T47D (cell line): ENCODE measurements around the gene MBD1.
"Not testable (repeated sequence)": the region's sequence is repeated elsewhere in the genome, so short reads cannot be mapped to it uniquely, and the experiment has no call there.

ENCODE experiments used
- DNase-seq, 2 experiments: peaks; one replicate each; pipeline versions ENCODE4 v3.0.0 to v3.0.0-alpha.2; 2011 to 2012; ENCODE audit warnings: low read depth in 1 of 2, low spot score in 1 of 2
- JUND ChIP-seq: IDR thresholded peaks from 2 replicates; pipeline ENCODE4 v1.6.1; 2012; ENCODE audit warnings: low read depth
- in situ Hi-C: cut with HindIII; loops from 2 replicates; pipeline ENCODE4 v1.10.0; 2016; ENCODE audit warnings: low sequenced_read_pairs, low pct_unique_long_range_greater_than_20kb

MBD1 gene

GRCh38 chr18:50276452-50276851 is 4.9 kb downstream of the MBD1 start:
- DNase-seq, result no peak
- in situ Hi-C loops, result no loop called here
- no peak for TF ChIP-seq JUND

DNA sequence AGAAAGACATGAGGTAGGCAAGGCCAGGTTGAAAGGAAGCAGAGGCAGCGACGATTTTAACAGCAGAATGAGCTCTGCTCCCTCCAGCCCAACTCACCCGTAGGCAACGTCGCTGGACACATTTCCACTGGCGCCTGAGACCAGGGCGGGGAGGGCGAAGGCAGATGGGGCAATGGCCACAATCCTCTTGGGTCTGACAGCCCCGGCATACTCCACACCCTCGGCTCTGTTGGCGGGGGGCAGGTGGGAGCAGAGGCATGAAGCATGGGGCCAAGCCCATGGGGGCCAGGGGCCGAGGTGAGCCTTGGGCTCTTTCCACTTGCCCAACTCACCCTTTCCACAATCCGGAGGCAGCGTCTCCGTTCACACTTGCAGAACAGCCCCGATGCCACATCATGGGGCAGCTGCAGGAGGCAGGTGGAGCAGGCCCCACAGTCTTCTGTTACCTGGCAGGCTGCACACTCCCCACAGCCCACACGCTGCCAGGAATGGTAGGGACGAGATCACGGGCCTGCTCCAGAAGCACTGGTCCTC is 5.8 kb downstream of the MBD1 start:
- no peak for TF ChIP-seq JUND
- in situ Hi-C loops, result no loop called here
- DNase-seq, result no peak

DNA sequence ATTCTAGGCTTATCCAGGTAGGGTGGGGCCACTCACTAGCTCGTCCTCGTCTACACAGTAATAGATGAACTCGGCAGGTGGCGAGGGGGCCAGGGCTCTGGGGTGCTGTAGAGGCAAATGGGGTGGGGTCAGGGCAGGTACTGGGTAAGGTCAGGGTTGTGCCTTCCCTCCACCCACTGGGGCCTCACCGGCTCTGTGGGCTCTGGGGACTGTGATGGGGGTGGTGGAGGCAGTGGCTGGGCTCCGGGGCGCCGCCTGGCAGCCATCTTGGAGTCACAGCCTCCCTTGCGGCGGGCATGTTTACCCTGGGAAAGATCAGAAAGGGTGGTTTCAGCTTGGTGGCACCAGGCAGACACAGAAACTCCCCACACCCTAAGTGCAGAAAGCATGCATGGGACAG is 6.4 kb downstream of the MBD1 start:
- no peak for DNase-seq
- no peak for TF ChIP-seq JUND
- in situ Hi-C loops, result no loop called here

- in situ Hi-C loops, result no loop called here
- DNase-seq, result no peak
- no peak for TF ChIP-seq JUND
These were observed 7.3 kb downstream of the MBD1 start for GRCh38 chr18:50274044-50274442.

DNA sequence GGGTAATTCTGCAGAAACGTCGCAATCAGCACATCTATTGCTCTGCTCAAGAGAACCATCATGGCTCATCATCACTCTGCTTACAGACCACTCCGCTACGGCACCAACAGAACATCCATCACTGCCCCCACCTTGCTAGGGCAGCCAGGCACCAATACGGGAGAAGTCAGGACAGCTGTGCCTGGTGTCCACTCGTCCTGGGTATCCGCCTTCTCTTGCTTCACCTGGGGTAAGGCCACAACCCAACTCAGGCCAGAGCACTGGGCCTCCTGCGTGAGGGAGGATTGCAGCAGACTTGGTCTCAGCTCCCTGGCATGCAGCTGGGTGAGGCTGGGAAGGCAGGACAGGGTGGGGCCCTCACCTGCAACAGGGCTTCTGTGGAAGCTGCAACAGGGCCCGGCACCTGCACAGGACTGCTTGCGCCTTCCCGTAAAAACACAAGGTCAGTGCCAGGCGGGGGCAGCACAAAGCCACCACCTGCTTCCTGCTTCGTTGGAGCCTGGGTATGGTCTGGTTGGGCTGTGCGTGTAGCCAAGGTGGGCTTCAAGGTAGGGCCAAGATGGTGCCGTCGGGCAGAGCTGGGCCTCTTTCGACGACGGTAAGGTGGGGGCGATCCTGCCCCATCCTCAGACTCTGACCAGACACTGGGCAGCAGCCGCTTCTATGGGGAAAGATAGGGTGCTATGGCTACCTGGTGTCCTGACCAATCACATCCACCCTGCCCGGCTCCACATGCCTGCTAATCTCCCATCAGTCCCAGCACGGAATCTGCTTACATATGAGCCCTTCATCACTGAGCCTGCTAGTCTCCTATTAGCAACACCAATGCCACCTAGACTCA is 7.9 kb downstream of the MBD1 start:
- no peak for TF ChIP-seq JUND
- no peak for DNase-seq
- in situ Hi-C loops, result no loop called here

DNA sequence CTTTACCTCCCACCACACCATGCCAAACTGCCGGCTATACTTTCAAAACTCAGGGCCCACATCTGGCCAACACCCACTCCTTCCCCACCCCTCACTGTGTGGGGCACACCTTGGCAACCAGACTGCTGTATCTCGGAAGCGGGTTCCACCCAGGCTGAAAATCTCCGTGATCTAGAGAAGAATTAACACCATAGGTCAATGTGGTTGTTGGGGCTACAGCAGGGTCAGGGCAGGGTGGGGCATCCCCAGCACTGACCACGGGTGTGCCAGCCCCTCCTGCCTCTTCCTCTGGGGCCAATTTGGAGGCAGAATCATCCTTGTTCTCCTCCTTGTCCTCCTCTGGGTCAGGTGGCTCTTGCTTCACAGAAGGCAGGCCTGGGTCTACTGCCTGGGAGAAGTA is 8.8 kb downstream of the MBD1 start:
- TF ChIP-seq JUND, result no peak
- DNase-seq, result no peak
- in situ Hi-C loops, result no loop called here

GRCh38 chr18:50268022-50268747 is 13.1 kb downstream of the MBD1 start:
- TF ChIP-seq JUND, result no peak
- in situ Hi-C loops, result no loop called here
- DNase-seq, result peak; percentile 54 to 57

DNA sequence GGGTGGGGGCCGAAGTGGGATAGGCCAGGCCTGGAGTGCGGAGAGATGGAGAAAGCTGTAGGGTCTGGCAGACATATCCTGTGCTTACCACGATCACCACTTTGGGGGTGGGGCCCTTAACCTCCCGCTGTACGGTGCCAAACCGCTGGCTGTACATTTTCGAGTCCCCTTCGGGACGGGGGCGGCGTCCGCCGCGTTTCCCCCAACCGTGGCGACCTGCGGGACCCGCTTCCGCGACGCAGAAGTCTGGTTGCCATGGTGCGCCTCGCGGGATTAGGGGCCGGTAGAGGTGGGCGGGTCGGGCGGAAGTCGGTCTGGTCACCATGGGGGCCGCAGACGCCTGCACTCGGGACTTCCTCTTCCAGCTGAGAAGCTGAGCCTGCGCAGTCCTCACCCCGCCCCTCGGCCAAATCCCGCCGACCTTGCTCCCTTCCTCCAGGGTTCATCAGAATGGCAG is 15.0 kb downstream of the MBD1 start, which contains the start of gene CFAP53:
CFAP53 (minus strand) TSS at position 248 of the 457 bp plus-strand sequence; CDS start at position 157, 91 bp downstream.
- in situ Hi-C loops, result no loop called here
- peak; percentile 77 to 78 for DNase-seq
- no peak for TF ChIP-seq JUND

- no peak for TF ChIP-seq JUND
- no peak for DNase-seq
- in situ Hi-C loops, result no loop called here
These were observed 18.3 kb downstream of the MBD1 start for GRCh38 chr18:50262977-50263376.

DNA sequence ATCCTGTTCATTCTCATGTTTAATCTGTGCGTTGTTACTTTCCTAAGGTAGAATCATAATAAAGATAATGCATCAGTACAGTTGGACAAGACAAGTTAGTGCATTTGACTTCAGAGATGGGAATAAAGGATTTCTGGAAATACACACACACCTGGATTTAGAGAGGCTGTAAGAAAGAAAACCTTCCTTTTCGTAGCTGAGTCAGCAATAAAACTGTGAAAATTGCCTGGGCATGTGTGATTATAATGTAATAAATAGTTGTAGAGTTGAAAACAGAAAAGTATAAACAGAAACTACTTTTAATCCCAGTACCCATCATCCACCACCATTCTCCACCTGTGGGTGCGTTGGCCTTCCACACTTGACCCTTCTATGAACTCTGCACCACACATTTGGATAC is 30.4 kb downstream of the MBD1 start:
- no peak for TF ChIP-seq JUND
- no peak for DNase-seq
- in situ Hi-C loops, result no loop called here

DNA sequence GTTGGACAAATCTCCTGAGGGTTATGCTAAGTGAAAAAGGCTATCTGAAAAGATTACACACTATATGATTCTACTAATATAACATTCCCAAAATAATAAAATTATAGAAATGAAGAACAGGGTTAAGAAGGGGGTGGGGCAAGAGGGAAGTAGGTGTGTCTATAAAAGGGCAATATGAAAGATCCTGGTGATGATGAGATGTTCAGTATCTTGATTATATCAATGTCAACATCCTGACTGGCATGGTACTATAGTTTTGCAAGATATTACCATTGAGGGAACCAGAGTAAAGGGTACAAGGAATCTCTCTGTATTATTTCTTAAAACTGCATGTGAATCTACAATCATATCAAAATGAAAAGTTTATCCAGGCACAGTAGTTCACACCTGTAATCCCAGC is 31.7 kb downstream of the MBD1 start:
- TF ChIP-seq JUND, result no peak
- in situ Hi-C loops, result no loop called here
- no peak for DNase-seq

DNA sequence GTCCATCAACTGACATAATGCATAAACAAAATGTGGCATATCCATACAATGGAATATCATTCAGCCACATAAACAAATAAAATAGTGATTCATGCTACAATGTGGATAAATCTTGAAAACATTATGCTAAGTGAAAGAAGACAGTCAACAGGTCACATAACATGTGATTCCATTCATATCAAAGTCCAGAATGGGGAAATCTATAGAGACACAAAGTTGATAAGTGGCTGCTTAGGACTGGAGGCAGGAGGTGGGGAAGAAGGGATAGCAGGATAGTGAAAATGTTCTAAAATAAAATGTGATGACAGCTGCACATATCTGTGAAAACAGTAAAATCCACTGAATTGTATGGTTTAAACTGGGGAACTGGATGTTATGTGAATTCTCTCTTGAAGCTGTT is 33.8 kb downstream of the MBD1 start:
- in situ Hi-C loops, result no loop called here
- TF ChIP-seq JUND, result no peak

DNA sequence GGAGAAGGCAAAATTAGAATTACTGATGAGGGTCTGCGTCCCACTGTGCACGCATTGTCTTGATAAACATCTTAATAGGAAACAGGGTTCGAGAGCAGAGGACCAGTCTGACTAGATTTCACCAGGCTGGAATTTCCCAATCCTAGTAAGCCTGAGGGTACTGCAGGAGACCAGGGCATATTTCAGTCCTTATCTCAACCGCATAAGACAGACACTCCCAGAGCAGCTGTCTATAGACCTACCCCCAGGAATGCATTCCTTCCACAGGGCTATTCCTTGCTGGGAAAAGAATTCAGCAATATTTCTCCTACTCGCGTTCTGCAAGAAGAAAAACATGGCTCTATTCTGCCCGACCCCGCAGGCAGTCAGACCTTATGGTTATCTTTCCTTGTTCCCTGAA is 39.6 kb downstream of the MBD1 start:
- peak in 1 of 2 experiments; percentile 6 for DNase-seq
- in situ Hi-C loops, result not testable (repeated sequence)

More for the DNA sequence above, 33.8 kb downstream of the MBD1 start:
- DNase-seq, result no peak
